K562 (cell line): ENCODE data around the gene SFI1. TPM values are rescaled to one million over a fixed set of nuclear protein-coding genes. Genes with fewer than 3 reads are reported as not detected.

Experiments used
- MIER1 ChIP-seq: fragments of 450-650 bp; IDR thresholded peaks from 2 replicates; pipeline ENCODE4 v1.6.1; 2016; ENCODE audit warnings: antibody characterized with exemption, mild to moderate bottlenecking, low read depth
- RBFOX2 ChIP-seq: fragments of 200-400 bp; formaldehyde crosslinking; IDR thresholded peaks from 2 replicates; pipeline ENCODE4 v1.6.1; 2017; ENCODE audit warnings: low read depth, mild to moderate bottlenecking, low read length, moderate library complexity
- RBM39 ChIP-seq: fragments of 200-400 bp; formaldehyde crosslinking; optimal IDR thresholded peaks from 2 replicates; pipeline ENCODE3; 2018; ENCODE audit warnings: low read depth, low read length
- SAFB2 ChIP-seq: fragments of 200-400 bp; formaldehyde crosslinking; IDR thresholded peaks from 2 replicates; pipeline ENCODE4 v1.6.1; 2018; ENCODE audit warnings: borderline replicate concordance, low read length, low read depth, moderate library complexity; ENCODE audit not compliant: severe bottlenecking
- SP2 ChIP-seq: IDR thresholded peaks from 2 replicates; pipeline ENCODE4 v1.6.1; 2011; ENCODE audit warnings: mild to moderate bottlenecking, low read depth, low read length, moderate library complexity; ENCODE audit not compliant: poor library complexity, severe bottlenecking; ENCODE audit errors: extremely low read depth
- TAF1 ChIP-seq: IDR thresholded peaks from 2 replicates; pipeline ENCODE4 v1.6.1; 2011; ENCODE audit warnings: mild to moderate bottlenecking, low read length, moderate library complexity; ENCODE audit not compliant: insufficient read depth, control insufficient read depth, severe bottlenecking; ENCODE audit errors: extremely low read depth
- TARDBP ChIP-seq: fragments of 450-650 bp; IDR thresholded peaks from 2 replicates; pipeline ENCODE4 v1.6.1; 2016
- THRAP3 ChIP-seq: fragments of 450-650 bp; IDR thresholded peaks from 2 replicates; pipeline ENCODE4 v1.6.1; 2016; ENCODE audit warnings: mild to moderate bottlenecking, inconsistent platforms, borderline replicate concordance
- ZC3H11A ChIP-seq: IDR thresholded peaks from 2 replicates; pipeline ENCODE4 v1.6.1; 2012; ENCODE audit warnings: low read depth, low read length, improper control_type of control experiment
- polyA plus RNA-seq, 8 experiments: library from polyadenylated mRNA; depleted of rRNA in 4 of 8; stranded (reverse) in 5 of 8; unstranded in 3 of 8; fragments of >200 nt; fragmentation: Nextera tagmentation in 2 of 8; fragmentation: Illumina TruSeq in 1 of 8; extraction: Ambion mirVana in 2 of 8; extraction: Trizol in 1 of 8; gene quantifications; 2 replicates each; pipeline versions ENCODE4 v1.2.1 to v1.2.3, GENCODE V29; 2011 to 2014; ENCODE audit warnings: inconsistent platforms in 1 of 8, missing spikeins in 1 of 8
- total RNA-seq, 7 experiments: library from RNA; depleted of rRNA in 6 of 7; stranded (reverse); fragments of >200 nt in 6 of 7; fragmentation: Illumina TruSeq in 2 of 7; extraction: Trizol in 2 of 7; gene quantifications; 2 replicates each; pipeline versions ENCODE4 v1.2.1 to v1.2.3, GENCODE V29; 2011 to 2021; ENCODE audit warnings: low replicate concordance in 1 of 7
- TF ChIP-seq, protein P1 (sequence below): sonication (generic); formaldehyde crosslinking; IDR thresholded peaks from 2 replicates; pipeline ENCODE4 v1.8.1; 2023; ENCODE audit warnings: mild to moderate bottlenecking, missing genetic modification reagents
- TF ChIP-seq, protein P2 (sequence below): IDR thresholded peaks from 2 replicates; pipeline ENCODE4 v1.6.1; 2011; ENCODE audit warnings: borderline replicate concordance, low read depth, mild to moderate bottlenecking, moderate library complexity, low read length; ENCODE audit not compliant: insufficient read depth, poor library complexity, severe bottlenecking
- TF ChIP-seq, protein P3 (sequence below): sonication (generic); formaldehyde crosslinking; IDR thresholded peaks from 2 replicates; pipeline ENCODE4 v1.8.1; 2023; ENCODE audit warnings: mild to moderate bottlenecking, missing genetic modification reagents, moderate library complexity

Gene SFI1
- total and polyA plus RNA-seq, 9 of the 15 experiments (the other 6 are each of a cell fraction or from before 2014, with no cell fraction given), result 3.0 to 25.6 (median 14.1) TPM

DNA sequence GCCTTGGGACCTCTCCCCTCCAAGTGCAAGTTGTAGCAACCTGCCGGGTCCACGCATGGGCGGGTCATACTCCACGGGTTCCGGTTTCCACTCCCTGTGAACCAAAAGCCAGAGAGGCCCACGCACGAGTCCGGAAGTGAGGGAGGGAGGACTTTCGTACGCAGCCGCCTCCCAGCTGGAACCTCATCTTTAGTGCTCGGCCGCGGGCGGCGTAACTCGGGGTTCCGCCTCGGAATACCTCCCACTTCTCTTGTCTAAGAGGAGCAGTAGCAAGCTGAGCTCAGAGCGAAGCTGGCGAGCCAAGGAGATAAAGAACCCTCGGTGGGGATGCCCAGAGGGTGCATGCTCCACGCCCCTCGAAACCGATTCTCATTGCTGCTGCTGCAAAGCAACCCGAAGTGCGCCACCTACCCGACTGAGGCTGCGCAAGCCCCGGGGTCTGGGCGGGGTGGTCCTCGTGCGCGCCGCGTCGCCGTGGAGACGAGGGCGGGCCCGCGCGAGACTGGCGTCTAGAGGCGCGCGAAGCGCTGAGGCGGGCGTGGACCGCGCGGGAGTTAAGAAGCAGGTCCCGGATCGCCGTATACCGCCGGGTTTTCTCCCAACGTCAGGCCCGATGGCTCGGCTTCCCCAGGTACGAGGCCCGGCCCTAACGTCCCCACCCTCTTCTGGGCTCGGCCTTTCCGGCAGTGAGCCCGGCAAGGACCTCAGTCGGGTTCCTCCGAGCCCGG lies at the start of gene SFI1 (continued):
- no peak for TF ChIP-seq SAFB2
- TF ChIP-seq TARDBP, result no peak
- no peak for TF ChIP-seq THRAP3
- TF ChIP-seq, protein P1, sequence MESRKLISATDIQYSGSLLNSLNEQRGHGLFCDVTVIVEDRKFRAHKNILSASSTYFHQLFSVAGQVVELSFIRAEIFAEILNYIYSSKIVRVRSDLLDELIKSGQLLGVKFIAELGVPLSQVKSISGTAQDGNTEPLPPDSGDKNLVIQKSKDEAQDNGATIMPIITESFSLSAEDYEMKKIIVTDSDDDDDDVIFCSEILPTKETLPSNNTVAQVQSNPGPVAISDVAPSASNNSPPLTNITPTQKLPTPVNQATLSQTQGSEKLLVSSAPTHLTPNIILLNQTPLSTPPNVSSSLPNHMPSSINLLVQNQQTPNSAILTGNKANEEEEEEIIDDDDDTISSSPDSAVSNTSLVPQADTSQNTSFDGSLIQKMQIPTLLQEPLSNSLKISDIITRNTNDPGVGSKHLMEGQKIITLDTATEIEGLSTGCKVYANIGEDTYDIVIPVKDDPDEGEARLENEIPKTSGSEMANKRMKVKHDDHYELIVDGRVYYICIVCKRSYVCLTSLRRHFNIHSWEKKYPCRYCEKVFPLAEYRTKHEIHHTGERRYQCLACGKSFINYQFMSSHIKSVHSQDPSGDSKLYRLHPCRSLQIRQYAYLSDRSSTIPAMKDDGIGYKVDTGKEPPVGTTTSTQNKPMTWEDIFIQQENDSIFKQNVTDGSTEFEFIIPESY (CRISPR knock-in tag), result no peak
- no peak for TF ChIP-seq SP2
- TF ChIP-seq RBM39, result no peak
- TF ChIP-seq TAF1, result peak; percentile 19
- TF ChIP-seq, protein P2, sequence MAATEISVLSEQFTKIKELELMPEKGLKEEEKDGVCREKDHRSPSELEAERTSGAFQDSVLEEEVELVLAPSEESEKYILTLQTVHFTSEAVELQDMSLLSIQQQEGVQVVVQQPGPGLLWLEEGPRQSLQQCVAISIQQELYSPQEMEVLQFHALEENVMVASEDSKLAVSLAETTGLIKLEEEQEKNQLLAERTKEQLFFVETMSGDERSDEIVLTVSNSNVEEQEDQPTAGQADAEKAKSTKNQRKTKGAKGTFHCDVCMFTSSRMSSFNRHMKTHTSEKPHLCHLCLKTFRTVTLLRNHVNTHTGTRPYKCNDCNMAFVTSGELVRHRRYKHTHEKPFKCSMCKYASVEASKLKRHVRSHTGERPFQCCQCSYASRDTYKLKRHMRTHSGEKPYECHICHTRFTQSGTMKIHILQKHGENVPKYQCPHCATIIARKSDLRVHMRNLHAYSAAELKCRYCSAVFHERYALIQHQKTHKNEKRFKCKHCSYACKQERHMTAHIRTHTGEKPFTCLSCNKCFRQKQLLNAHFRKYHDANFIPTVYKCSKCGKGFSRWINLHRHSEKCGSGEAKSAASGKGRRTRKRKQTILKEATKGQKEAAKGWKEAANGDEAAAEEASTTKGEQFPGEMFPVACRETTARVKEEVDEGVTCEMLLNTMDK, result peak; percentile 94
- TF ChIP-seq RBFOX2, result peak; percentile 84
- TF ChIP-seq ZC3H11A, result no peak
- TF ChIP-seq, protein P3, sequence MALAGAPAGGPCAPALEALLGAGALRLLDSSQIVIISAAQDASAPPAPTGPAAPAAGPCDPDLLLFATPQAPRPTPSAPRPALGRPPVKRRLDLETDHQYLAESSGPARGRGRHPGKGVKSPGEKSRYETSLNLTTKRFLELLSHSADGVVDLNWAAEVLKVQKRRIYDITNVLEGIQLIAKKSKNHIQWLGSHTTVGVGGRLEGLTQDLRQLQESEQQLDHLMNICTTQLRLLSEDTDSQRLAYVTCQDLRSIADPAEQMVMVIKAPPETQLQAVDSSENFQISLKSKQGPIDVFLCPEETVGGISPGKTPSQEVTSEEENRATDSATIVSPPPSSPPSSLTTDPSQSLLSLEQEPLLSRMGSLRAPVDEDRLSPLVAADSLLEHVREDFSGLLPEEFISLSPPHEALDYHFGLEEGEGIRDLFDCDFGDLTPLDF (CRISPR knock-in tag), result peak; percentile 68; the same call in 1 of the 2 replicates
- no peak for TF ChIP-seq MIER1
